HG02678 (cell line): ENCODE measurements around the gene NTRK2.

Experiments
- ATAC-seq: cut with Tn5 transposase; IDR thresholded peaks from one replicate; pipeline ENCODE4 v1.9.1; 2021; ENCODE audit warnings: mild to moderate bottlenecking, moderate library complexity; ENCODE audit not compliant: unreplicated experiment

NTRK2 gene

GRCh38 chr9:84812847-84813246, 143.3 kb downstream of the NTRK2 start:
- no peak for ATAC-seq

GRCh38 chr9:84815554-84815953, 146.0 kb downstream of the NTRK2 start:
- ATAC-seq = no peak

- no peak for ATAC-seq
These were observed 147.5 kb downstream of the NTRK2 start for GRCh38 chr9:84817038-84817437.

- no peak for ATAC-seq
These were observed 149.3 kb downstream of the NTRK2 start for GRCh38 chr9:84818791-84819190.

- ATAC-seq = no peak
These were observed 150.0 kb downstream of the NTRK2 start for GRCh38 chr9:84819491-84819991.

GRCh38 chr9:84821431-84821830, 151.9 kb downstream of the NTRK2 start:
- ATAC-seq = no peak

- ATAC-seq = peak; percentile 58
These were observed 153.2 kb downstream of the NTRK2 start for GRCh38 chr9:84822589-84823233.

GRCh38 chr9:84823421-84824271, 154.1 kb downstream of the NTRK2 start:
- peak; percentile 71 for ATAC-seq

GRCh38 chr9:84827216-84827765, 157.8 kb downstream of the NTRK2 start:
- ATAC-seq = no peak

- no peak for ATAC-seq
These were observed 158.5 kb downstream of the NTRK2 start for GRCh38 chr9:84828046-84828445.

GRCh38 chr9:84829471-84829870, 159.9 kb downstream of the NTRK2 start:
- ATAC-seq = no peak

- no peak for ATAC-seq
These were observed 160.6 kb downstream of the NTRK2 start for GRCh38 chr9:84829997-84830696.

GRCh38 chr9:84831377-84831776, 161.8 kb downstream of the NTRK2 start:
- ATAC-seq = no peak

- no peak for ATAC-seq
These were observed 162.9 kb downstream of the NTRK2 start for GRCh38 chr9:84832453-84832852.

- no peak for ATAC-seq
These were observed 164.9 kb downstream of the NTRK2 start for GRCh38 chr9:84834426-84834825.

- no peak for ATAC-seq
These were observed 166.2 kb downstream of the NTRK2 start for GRCh38 chr9:84835745-84836144.

- ATAC-seq = no peak
These were observed 169.3 kb downstream of the NTRK2 start for GRCh38 chr9:84838879-84839278.

GRCh38 chr9:84839541-84839940, 170.0 kb downstream of the NTRK2 start:
- ATAC-seq = no peak

GRCh38 chr9:84841931-84842330, 172.4 kb downstream of the NTRK2 start:
- ATAC-seq = no peak

- ATAC-seq = no peak
These were observed 173.8 kb downstream of the NTRK2 start for GRCh38 chr9:84843175-84843824.
